NOMO-1 (cell line): Measurements from ENCODE around the gene ALG9.

Experiments
- DNase-seq, 2 experiments: peaks; one replicate each; lab custom pipeline; 2025; ENCODE audit not compliant: unreplicated experiment in 2 of 2; lab: John Stamatoyannopoulos, UW

Gene ALG9

GRCh38 chr11:111737444-111738210 is 133.8 kb downstream of the ALG9 start:
- no peak for DNase-seq

- DNase-seq, result no peak
These were observed 134.5 kb downstream of the ALG9 start for GRCh38 chr11:111736621-111737443.
